Measurements from ENCODE around the gene CABLES2. TPM values are rescaled to one million over a fixed set of nuclear protein-coding genes. Genes with fewer than 3 reads are reported as not detected.

Gene CABLES2
- total RNA-seq, 1 donor from 2014 or later: 18.1 TPM

- no peak for DNase-seq (ENCODE audit: missing footprints)
- no peak for ATAC-seq
- intact Hi-C loops (cut with DNase I): loop anchor here (5.0 kb wide), 1 partner anchor 88 kb away; no protein-coding TSS in a partner anchor
These were observed 2.2 kb upstream of the CABLES2 start for GRCh38 chr20:62409086-62409853.

- intact Hi-C loops (cut with DNase I): loop anchor here (5.0 kb wide), 1 partner anchor 89 kb away; no protein-coding TSS in a partner anchor
- ATAC-seq (no peak), DNase-seq (ENCODE audit: missing footprints) (no peak)
These were observed 1.6 kb upstream of the CABLES2 start for GRCh38 chr20:62408640-62409039.

GRCh38 chr20:62408055-62408454 is 970 bp upstream of the CABLES2 start:
- no peak for DNase-seq (ENCODE audit: missing footprints)
- ATAC-seq: no peak
- intact Hi-C loops (cut with DNase I): loop anchor here (5.0 kb wide), 1 partner anchor 89 kb away; no protein-coding TSS in a partner anchor

GRCh38 chr20:62406635-62407176 is 379 bp downstream of the CABLES2 start:
- intact Hi-C loops (cut with DNase I): loop anchor here (1.0 to 5.0 kb wide), 2 partner anchors 91 to 104 kb away; partner anchors contain the start of gene ADRM1
- ATAC-seq (no peak), DNase-seq (ENCODE audit: missing footprints) (no peak)

GRCh38 chr20:62405981-62406513 is 1.0 kb downstream of the CABLES2 start:
- DNase-seq (ENCODE audit: missing footprints): no peak
- intact Hi-C loops (cut with DNase I): loop anchor here (5.0 kb wide), 1 partner anchor 91 kb away; no protein-coding TSS in a partner anchor
- peak; percentile 24 for ATAC-seq

GRCh38 chr20:62405108-62405980 is 1.7 kb downstream of the CABLES2 start:
- ATAC-seq (peak; percentile 44), DNase-seq (ENCODE audit: missing footprints) (peak; percentile 84)
- intact Hi-C loops (cut with DNase I): loop anchor here (5.0 kb wide), 1 partner anchor 92 kb away; no protein-coding TSS in a partner anchor

GRCh38 chr20:62404761-62405107 is 2.4 kb downstream of the CABLES2 start:
- ATAC-seq: no peak
- intact Hi-C loops (cut with DNase I): loop anchor here (5.0 kb wide), 1 partner anchor 93 kb away; no protein-coding TSS in a partner anchor
- no peak for DNase-seq (ENCODE audit: missing footprints)

- DNase-seq (ENCODE audit: missing footprints): no peak
- intact Hi-C loops (cut with DNase I): no loop called here
- no peak for ATAC-seq
These were observed 2.9 kb downstream of the CABLES2 start for GRCh38 chr20:62404112-62404665.

- no peak for ATAC-seq
- intact Hi-C loops (cut with DNase I): no loop called here
- DNase-seq (ENCODE audit: missing footprints): no peak
These were observed 3.8 kb downstream of the CABLES2 start for GRCh38 chr20:62403331-62403730.

GRCh38 chr20:62402456-62403150 is 4.5 kb downstream of the CABLES2 start:
- ATAC-seq (no peak), DNase-seq (ENCODE audit: missing footprints) (no peak)
- intact Hi-C loops (cut with DNase I): no loop called here

GRCh38 chr20:62401331-62401779 is 5.7 kb downstream of the CABLES2 start:
- ATAC-seq: no peak
- DNase-seq (ENCODE audit: missing footprints): no peak
- intact Hi-C loops (cut with DNase I): no loop called here

- intact Hi-C loops (cut with DNase I): no loop called here
- DNase-seq (ENCODE audit: missing footprints) (no peak), ATAC-seq (no peak)
These were observed 6.5 kb downstream of the CABLES2 start for GRCh38 chr20:62400541-62400940.

GRCh38 chr20:62400021-62400420 is 7.1 kb downstream of the CABLES2 start:
- no peak for DNase-seq (ENCODE audit: missing footprints)

GRCh38 chr20:62398120-62398821 is 8.8 kb downstream of the CABLES2 start:
- DNase-seq (ENCODE audit: missing footprints) (no peak), ATAC-seq (no peak)
- intact Hi-C loops (cut with DNase I): no loop called here

More at GRCh38 chr20:62400021-62400420, 7.1 kb downstream of the CABLES2 start:
- intact Hi-C loops (cut with DNase I): no loop called here
- ATAC-seq: no peak

- intact Hi-C loops (cut with DNase I): no loop called here
- DNase-seq (ENCODE audit: missing footprints) (peak; percentile 63), ATAC-seq (no peak)
These were observed 10.5 kb downstream of the CABLES2 start for GRCh38 chr20:62396367-62397239.
